H1 (cell line): ENCODE data around the gene BTBD1. TPM values are rescaled to one million over a fixed set of nuclear protein-coding genes. Genes with fewer than 3 reads are reported as not detected.

ENCODE experiments used
- CTCF ChIA-PET: fragments of 300-600 bp; sonication (Branson Sonifier 250); formaldehyde crosslinking; loops from one replicate; lab custom pipeline; 2021; ENCODE audit not compliant: partially characterized antibody; lab: Charles Lee
- POLR2A ChIA-PET: fragments of 300-600 bp; sonication (Branson Sonifier 250); formaldehyde crosslinking; loops from one replicate; lab custom pipeline; 2021; ENCODE audit warnings: inconsistent platforms; ENCODE audit not compliant: partially characterized antibody; lab: Charles Lee
- DNase-seq, 2 experiments: peaks; one replicate each; pipeline versions ENCODE4 v3.0.0 to v3.0.0-alpha.2; 2010 to 2022; ENCODE audit warnings: low spot score in 2 of 2, low read depth in 1 of 2, mixed read lengths in 1 of 2
- FAIRE-seq: peaks from 2 replicates; lab custom pipeline; 2011; peaks lifted over from hg19 to GRCh38; lab: Jason Lieb, UNC
- H2AFZ ChIP-seq: 2 replicates; pipeline ENCODE4 v1.8.1; 2012; ENCODE audit warnings: low read length, inconsistent platforms
- H2AK5ac ChIP-seq: 2 replicates; pipeline ENCODE4 v1.6.1; 2013; ENCODE audit warnings: low read depth, low read length
- H2BK120ac ChIP-seq: replicated peaks from 2 replicates; pipeline ENCODE3; 2013; ENCODE audit warnings: low read depth, low read length, inconsistent platforms
- H2BK12ac ChIP-seq: 2 replicates; pipeline ENCODE4 v1.6.1; 2013; ENCODE audit warnings: low read depth, low read length
- H2BK15ac ChIP-seq: 2 replicates; pipeline ENCODE4 v1.6.1; 2013; ENCODE audit warnings: low read length
- H2BK20ac ChIP-seq: 2 replicates; pipeline ENCODE4 v1.6.1; 2013; ENCODE audit warnings: low read length
- H2BK5ac ChIP-seq: 2 replicates; pipeline ENCODE4 v1.6.1; 2013; ENCODE audit warnings: low read depth, low read length
- H3K14ac ChIP-seq: 2 replicates; pipeline ENCODE4 v1.6.1; 2013; ENCODE audit warnings: inconsistent platforms; ENCODE audit not compliant: insufficient read length
- H3K18ac ChIP-seq: 2 replicates; pipeline ENCODE4 v1.6.1; 2013; ENCODE audit warnings: low read length; ENCODE audit errors: extremely low read depth
- H3K23ac ChIP-seq: 2 replicates; pipeline ENCODE4 v1.6.1; 2013; ENCODE audit warnings: inconsistent platforms; ENCODE audit not compliant: insufficient read length
- H3K23me2 ChIP-seq: 2 replicates; pipeline ENCODE4 v1.6.1; 2013; ENCODE audit warnings: low read depth, low read length
- H3K27ac ChIP-seq: 2 replicates; pipeline ENCODE4 v1.6.1; 2011; ENCODE audit warnings: low read depth, low read length, inconsistent platforms
- H3K27me3 ChIP-seq, 4 experiments: replicated peaks in 1 of 4; 1 replicate in 1 of 4; 2 replicates in 3 of 4; pipeline versions ENCODE4 v1.6.1 to v1.8.1; 2011 to 2013; ENCODE audit warnings: low read length in 3 of 4, mild to moderate bottlenecking in 3 of 4, inconsistent platforms in 2 of 4, mixed read lengths in 2 of 4, moderate library complexity in 1 of 4; ENCODE audit not compliant: control insufficient read depth in 3 of 4, insufficient read depth in 3 of 4; ENCODE audit errors: extremely low read depth in 1 of 4
- H3K36me3 ChIP-seq, 4 experiments: 2 replicates each; pipeline versions ENCODE4 v1.6.1 to v1.8.1; 2011 to 2013; ENCODE audit warnings: mild to moderate bottlenecking in 4 of 4, low read length in 3 of 4, moderate library complexity in 2 of 4, control low read depth in 1 of 4, inconsistent platforms in 1 of 4; ENCODE audit not compliant: insufficient read depth in 4 of 4, control insufficient read depth in 2 of 4
- H3K4ac ChIP-seq: replicated peaks from 2 replicates; pipeline ENCODE3; 2013; ENCODE audit warnings: low read length, low read depth, mixed read lengths, inconsistent platforms; ENCODE audit not compliant: insufficient read length
- H3K4me1 ChIP-seq, 4 experiments: replicated peaks in 1 of 4; 1 replicate in 1 of 4; 2 replicates in 3 of 4; pipeline versions ENCODE4 v1.6.1 to v1.8.1; 2011 to 2013; ENCODE audit warnings: low read length in 3 of 4, inconsistent platforms in 2 of 4, mixed read lengths in 1 of 4; ENCODE audit not compliant: insufficient read depth in 4 of 4, control insufficient read depth in 3 of 4
- H3K4me2 ChIP-seq, 2 experiments: 2 replicates each; pipeline versions ENCODE4 v1.6.1 to v1.8.1; 2011 to 2013; ENCODE audit warnings: low read depth in 2 of 2, low read length in 2 of 2, control low read depth in 1 of 2, inconsistent platforms in 1 of 2, mild to moderate bottlenecking in 1 of 2; ENCODE audit not compliant: insufficient read depth in 1 of 2
- H3K4me3 ChIP-seq, 4 experiments: fragments of 200-600, 300-600 bp in 1 of 4; sonication (generic), shearing (Covaris generic), sonication (Bioruptor Twin) in 1 of 4; 2 replicates each; pipeline versions ENCODE4 v1.5.1 to v1.8.1; 2011 to 2016; ENCODE audit warnings: low read length in 4 of 4, low read depth in 3 of 4, control low read depth in 2 of 4, inconsistent platforms in 2 of 4, mild to moderate bottlenecking in 2 of 4, mixed read lengths in 1 of 4, moderate library complexity in 1 of 4; ENCODE audit not compliant: insufficient read depth in 2 of 4; ENCODE audit errors: extremely low read depth in 1 of 4
- H3K56ac ChIP-seq: replicated peaks from 2 replicates; pipeline ENCODE3; 2013; ENCODE audit warnings: low read depth, mild to moderate bottlenecking, mixed read lengths, low read length, inconsistent platforms; ENCODE audit not compliant: insufficient read length
- H3K79me1 ChIP-seq: 2 replicates; pipeline ENCODE4 v1.6.1; 2013; ENCODE audit warnings: low read depth, low read length, control low read depth
- H3K79me2 ChIP-seq, 2 experiments: 2 replicates each; pipeline versions ENCODE4 v1.6.1 to v1.8.1; 2012 to 2013; ENCODE audit warnings: low read length in 2 of 2, mild to moderate bottlenecking in 2 of 2, inconsistent platforms in 1 of 2; ENCODE audit not compliant: insufficient read depth in 2 of 2, control insufficient read depth in 1 of 2
- H3K9ac ChIP-seq, 4 experiments: replicated peaks in 1 of 4; 1 replicate in 1 of 4; 2 replicates in 3 of 4; pipeline versions ENCODE4 v1.6.1 to v1.8.1; 2011 to 2013; ENCODE audit warnings: low read depth in 3 of 4, low read length in 3 of 4, control low read depth in 2 of 4, mild to moderate bottlenecking in 2 of 4, moderate library complexity in 2 of 4, inconsistent platforms in 1 of 4; ENCODE audit errors: extremely low read depth in 1 of 4
- H3K9me3 ChIP-seq, 2 experiments: 2 replicates each; pipeline versions ENCODE4 v1.6.1 to v1.8.1; 2012 to 2013; ENCODE audit warnings: mild to moderate bottlenecking in 2 of 2, moderate library complexity in 2 of 2, control low read depth in 1 of 2, inconsistent platforms in 1 of 2, low read depth in 1 of 2, low read length in 1 of 2, mixed read lengths in 1 of 2; ENCODE audit not compliant: insufficient read depth in 2 of 2
- H4K20me1 ChIP-seq, 2 experiments: replicated peaks in 1 of 2; 2 replicates each; pipeline versions ENCODE3 to v1.8.1; 2011 to 2013; ENCODE audit warnings: inconsistent platforms in 2 of 2, low read length in 2 of 2, mild to moderate bottlenecking in 1 of 2; ENCODE audit not compliant: insufficient read depth in 2 of 2, control insufficient read depth in 1 of 2
- H4K5ac ChIP-seq: 2 replicates; pipeline ENCODE4 v1.6.1; 2013; ENCODE audit warnings: low read length, low read depth, mixed read lengths, inconsistent platforms; ENCODE audit not compliant: insufficient read length
- H4K8ac ChIP-seq: 2 replicates; pipeline ENCODE4 v1.8.0; 2013; ENCODE audit warnings: mild to moderate bottlenecking, moderate library complexity, low read length, inconsistent platforms; ENCODE audit not compliant: insufficient read depth; ENCODE audit errors: extremely low read depth
- H4K91ac ChIP-seq: replicated peaks from 2 replicates; pipeline ENCODE3; 2013; ENCODE audit warnings: low read length, mixed read lengths, inconsistent platforms; ENCODE audit not compliant: insufficient read length
- EP300 ChIP-seq, 2 experiments: IDR thresholded peaks; 1 replicate in 1 of 2; 2 replicates in 1 of 2; pipeline ENCODE4 v1.6.1; 2011 to 2012; ENCODE audit warnings: low read depth in 2 of 2, low read length in 2 of 2, mild to moderate bottlenecking in 2 of 2, borderline replicate concordance in 1 of 2, inconsistent platforms in 1 of 2, moderate library complexity in 1 of 2
- HDAC2 ChIP-seq, 2 experiments: fragments of 300-600 bp in 1 of 2; sonication (generic) in 1 of 2; IDR thresholded peaks; 2 replicates each; pipeline ENCODE4 v1.6.1; 2011 to 2012; ENCODE audit warnings: low read depth in 2 of 2, low read length in 2 of 2, mild to moderate bottlenecking in 2 of 2, moderate library complexity in 2 of 2, borderline replicate concordance in 1 of 2, inconsistent platforms in 1 of 2
- WGBS, 2 experiments: shearing (Covaris generic) in 1 of 2; methylation state at CpG; one replicate each; pipeline versions ENCODE4 v1.1.6 to v1.1.7; 2013 to 2015; ENCODE audit warnings: low lambda C conversion rate in 2 of 2, mixed read lengths in 2 of 2, inconsistent platforms in 1 of 2, low coverage in 1 of 2, missing lambda C conversion rate in 1 of 2; ENCODE audit not compliant: insufficient replicate concordance in 2 of 2, insufficient coverage in 1 of 2, insufficient read length in 1 of 2; ENCODE audit errors: extremely low coverage in 1 of 2, missing lambda C conversion rate in 1 of 2; 5-methylcytosine and 5-hydroxymethylcytosine counted together
- polyA plus RNA-seq, 7 experiments: library from polyadenylated mRNA; depleted of rRNA in 3 of 7; stranded (reverse) in 5 of 7; unstranded in 2 of 7; fragments of >200 nt in 5 of 7; fragments of 200-250 nt in 2 of 7; gene quantifications; 1 replicate in 5 of 7; 2 replicates in 1 of 7; 4 replicates in 1 of 7; pipeline versions ENCODE4 v1.2.1 to v1.2.3, GENCODE V29; 2011 to 2013; ENCODE audit warnings: missing spikeins in 2 of 7, mixed read lengths in 2 of 7
- total RNA-seq: library from RNA; stranded (reverse); fragmentation: NEBNext Ultra II Directional; extraction: Animal tissue kit (Norgen Biotek cat#: 25700); gene quantifications from 2 replicates; pipeline ENCODE4 v1.2.1, GENCODE V29; 2021

Gene BTBD1
- total and polyA plus RNA-seq, 2 of the 8 experiments (the other 6 are each of a cell fraction or from before 2014, with no cell fraction given) = 18.6 to 39.5 TPM

- no peak overlapping the region for H3K23ac ChIP-seq
- H3K79me2 ChIP-seq = no peaks in the 10 kb centered on the region
- no peak overlapping the region for H2BK5ac ChIP-seq
- H2AK5ac ChIP-seq = no peak overlapping the region
- no peaks in the 10 kb centered on the region for H3K23me2 ChIP-seq
- no peak overlapping the region for H3K27ac ChIP-seq
- no peak overlapping the region for H4K91ac ChIP-seq
- DNase-seq = no peak
- no peaks in the 10 kb centered on the region for H3K9me3 ChIP-seq
- no peak overlapping the region for H3K18ac ChIP-seq
- no peak overlapping the region for H3K4ac ChIP-seq
- H3K27me3 ChIP-seq = no peaks in the 10 kb centered on the region
- no peak overlapping the region for H2AFZ ChIP-seq
- ChIA-PET POLR2A (no interaction called here), CTCF (interaction anchor here (0.9 to 1.6 kb wide), 2 partner anchors 14 to 130 kb away, joined by 3 read pairs; no protein-coding TSS in a partner anchor)
- H4K5ac ChIP-seq = no peak overlapping the region
- no peaks in the 10 kb centered on the region for H3K4me1 ChIP-seq
- no peak overlapping the region for H3K56ac ChIP-seq
- H3K9ac ChIP-seq = no peak overlapping the region
- no peak overlapping the region for H2BK15ac ChIP-seq
- H3K4me3 ChIP-seq = no peak overlapping the region
- no peak overlapping the region for H2BK12ac ChIP-seq
- H3K4me2 ChIP-seq = no peak overlapping the region
- H4K20me1 ChIP-seq = no peaks in the 10 kb centered on the region
- no peaks in the 10 kb centered on the region for H3K36me3 ChIP-seq
- FAIRE-seq = no peak
- H2BK120ac ChIP-seq = no peak overlapping the region
- H3K14ac ChIP-seq = no peak overlapping the region
- H4K8ac ChIP-seq = no peak overlapping the region
- WGBS, 2 experiments = 91% methylated on average over 5 of the region's 5 CpGs; no CpG with 5 or more reads in 1 of the 2 experiments
- no peaks in the 10 kb centered on the region for H3K79me1 ChIP-seq
- no peak overlapping the region for H2BK20ac ChIP-seq
- TF ChIP-seq EP300 (IDR thresholded peaks at IDR 0.05; ENCODE audit: borderline replicate concordance in 1 of 2, low read depth in 2 of 2, low read length in 2 of 2) = no peak
- TF ChIP-seq HDAC2 (IDR thresholded peaks at IDR 0.05; ENCODE audit: borderline replicate concordance in 1 of 2, low read depth in 2 of 2, low read length in 2 of 2) = no peak
These were observed 88.6 kb downstream of the BTBD1 start for GRCh38 chr15:82978438-82978837.
